Measurements from ENCODE around the gene HMHB1.
A peak's percentile ranks its signal among the peaks of the same experiment; 100 is the strongest.

Gene HMHB1

DNA sequence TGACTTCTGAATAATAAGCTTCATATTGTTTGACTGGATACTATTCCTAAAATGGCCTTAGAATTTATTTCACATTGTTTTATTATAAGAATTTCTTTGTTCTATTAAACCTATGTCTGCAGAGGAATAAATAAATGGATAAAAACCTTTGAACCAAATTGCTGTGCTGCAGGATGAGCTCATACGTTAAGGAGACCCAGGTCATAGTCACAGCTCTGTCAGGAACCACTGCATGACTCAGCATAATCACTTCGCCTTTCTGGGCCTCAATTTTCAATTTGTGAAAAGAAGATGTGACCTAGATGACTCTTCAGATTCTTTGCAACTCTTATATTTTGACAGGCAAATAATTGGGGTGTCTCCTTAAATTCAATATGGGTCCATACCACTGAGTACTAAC, 36.7 kb upstream of the HMHB1 start:
- Histone ChIP-seq H3K27ac (no peak overlapping the region; a peak in 1 of 22 replicates), H3K9me3 (replicated peaks in 1 of 11) (peaks cover 6 to 26% (median 16%) of the 10 kb centered on the region in 11 experiments; a peak in 18 of 22 replicates), H3K9ac (no peak overlapping the region), H3K4me2 (peak overlapping the region in 1 of 11 experiments; percentile 27; a peak in 1 of 22 replicates), H3K4me1 (peaks cover 0 to 15% (median 7%) of the 10 kb centered on the region in 10 experiments; a peak in 13 of 20 replicates), H3K36me3 (no peaks in the 10 kb centered on the region; a peak in 1 of 22 replicates), H3K4me3 (no peak overlapping the region), H3K27me3 (no peaks in the 10 kb centered on the region), H4K20me1 (no peaks in the 10 kb centered on the region)
- no peak for TF ChIP-seq Cebpa-rat (IDR thresholded peaks at IDR 0.05)

DNA sequence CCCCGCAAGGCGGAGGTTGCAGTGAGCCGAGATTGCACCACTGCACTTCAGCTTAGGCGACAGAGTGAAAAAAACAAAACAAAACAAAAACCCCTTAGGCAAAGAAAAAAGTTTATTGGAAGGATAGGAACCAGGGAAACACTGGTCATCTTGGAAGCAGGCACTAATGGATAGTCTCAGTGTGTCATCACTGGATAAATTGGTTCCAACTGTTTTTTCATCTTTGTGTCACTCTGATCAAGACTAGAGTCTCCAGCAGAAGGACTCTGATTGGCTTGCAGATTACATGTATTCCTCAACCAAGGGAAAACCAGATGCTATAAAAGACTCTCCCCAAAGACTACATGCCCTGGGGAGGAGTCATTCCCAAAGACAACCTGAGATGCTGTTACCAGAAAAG, 35.0 kb upstream of the HMHB1 start:
- Histone ChIP-seq H3K36me3 (no peaks in the 10 kb centered on the region; a peak in 1 of 22 replicates), H3K4me2 (no peak overlapping the region), H4K20me1 (no peaks in the 10 kb centered on the region), H3K9me3 (replicated peaks in 1 of 11) (peaks cover 6 to 26% (median 16%) of the 10 kb centered on the region in 11 experiments; a peak in 18 of 22 replicates), H3K27ac (no peak overlapping the region), H3K27me3 (no peaks in the 10 kb centered on the region), H3K9ac (no peak overlapping the region), H3K4me1 (peaks cover 0 to 6% (median 0%) of the 10 kb centered on the region in 10 experiments; a peak in 3 of 20 replicates), H3K4me3 (no peak overlapping the region)
- TF ChIP-seq Cebpa-rat (IDR thresholded peaks at IDR 0.05), result no peak

DNA sequence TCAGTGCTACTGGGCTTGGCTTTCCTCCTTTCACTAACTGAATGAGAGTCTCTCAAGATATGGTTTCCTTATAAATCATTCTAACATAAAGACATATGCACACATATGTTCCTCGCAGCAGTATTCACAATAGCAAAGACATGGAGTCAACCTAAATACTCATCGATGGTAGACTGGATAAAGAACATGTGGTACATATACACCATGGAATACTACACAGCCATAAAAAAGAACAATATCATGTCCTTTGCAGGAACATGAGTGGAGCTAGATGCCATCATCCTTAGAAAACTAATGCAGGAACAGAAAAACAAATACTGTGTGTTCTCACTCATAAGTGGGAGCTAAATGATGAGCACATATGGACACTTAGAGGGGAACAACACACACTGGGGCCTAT, 32.5 kb upstream of the HMHB1 start:
- peaks cover 6 to 28% (median 16%) of the 10 kb centered on the region in 11 experiments; a peak in 18 of 22 replicates for H3K9me3 ChIP-seq (replicated peaks in 1 of 11)
- H4K20me1 ChIP-seq, result no peaks in the 10 kb centered on the region
- no peak for TF ChIP-seq Cebpa-rat (IDR thresholded peaks at IDR 0.05)
- peaks cover 0 to 6% (median 0%) of the 10 kb centered on the region in 10 experiments; a peak in 3 of 20 replicates for H3K4me1 ChIP-seq
- no peaks in the 10 kb centered on the region; a peak in 1 of 22 replicates for H3K36me3 ChIP-seq
- H3K4me3 ChIP-seq, result no peak overlapping the region
- no peaks in the 10 kb centered on the region for H3K27me3 ChIP-seq
- H3K4me2 ChIP-seq, result no peak overlapping the region
- no peak overlapping the region for H3K9ac ChIP-seq
- H3K27ac ChIP-seq, result no peak overlapping the region

DNA sequence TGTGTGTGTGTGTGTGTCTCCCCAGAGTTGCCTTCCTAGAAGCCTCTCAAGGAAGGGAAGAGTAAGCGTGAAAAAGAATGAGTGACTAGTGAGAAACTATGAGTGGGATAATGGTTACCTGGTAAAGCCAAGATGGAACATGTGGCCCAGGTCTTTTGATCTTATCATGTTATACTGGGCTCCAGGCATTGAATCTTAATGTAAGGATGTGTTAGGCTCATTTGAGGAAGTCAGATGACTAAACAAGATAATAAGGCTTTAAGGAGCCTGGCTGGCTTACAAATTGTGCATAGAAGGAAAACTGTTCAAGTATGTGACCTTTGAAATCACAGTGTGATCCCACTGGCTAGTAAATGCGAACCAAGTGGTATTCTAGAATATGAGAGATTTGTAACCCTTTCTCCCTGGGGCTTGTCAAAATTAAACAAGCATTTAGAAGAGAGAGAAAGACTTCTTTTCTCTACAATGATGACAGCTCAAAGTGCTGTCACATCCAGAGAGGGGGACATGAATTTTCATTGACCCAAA, 29.9 kb upstream of the HMHB1 start:
- H3K9me3 ChIP-seq (replicated peaks in 1 of 11), result peaks cover 6 to 25% (median 16%) of the 10 kb centered on the region in 11 experiments; a peak in 18 of 22 replicates
- no peak overlapping the region for H3K4me2 ChIP-seq
- H3K27ac ChIP-seq, result no peak overlapping the region

DNA sequence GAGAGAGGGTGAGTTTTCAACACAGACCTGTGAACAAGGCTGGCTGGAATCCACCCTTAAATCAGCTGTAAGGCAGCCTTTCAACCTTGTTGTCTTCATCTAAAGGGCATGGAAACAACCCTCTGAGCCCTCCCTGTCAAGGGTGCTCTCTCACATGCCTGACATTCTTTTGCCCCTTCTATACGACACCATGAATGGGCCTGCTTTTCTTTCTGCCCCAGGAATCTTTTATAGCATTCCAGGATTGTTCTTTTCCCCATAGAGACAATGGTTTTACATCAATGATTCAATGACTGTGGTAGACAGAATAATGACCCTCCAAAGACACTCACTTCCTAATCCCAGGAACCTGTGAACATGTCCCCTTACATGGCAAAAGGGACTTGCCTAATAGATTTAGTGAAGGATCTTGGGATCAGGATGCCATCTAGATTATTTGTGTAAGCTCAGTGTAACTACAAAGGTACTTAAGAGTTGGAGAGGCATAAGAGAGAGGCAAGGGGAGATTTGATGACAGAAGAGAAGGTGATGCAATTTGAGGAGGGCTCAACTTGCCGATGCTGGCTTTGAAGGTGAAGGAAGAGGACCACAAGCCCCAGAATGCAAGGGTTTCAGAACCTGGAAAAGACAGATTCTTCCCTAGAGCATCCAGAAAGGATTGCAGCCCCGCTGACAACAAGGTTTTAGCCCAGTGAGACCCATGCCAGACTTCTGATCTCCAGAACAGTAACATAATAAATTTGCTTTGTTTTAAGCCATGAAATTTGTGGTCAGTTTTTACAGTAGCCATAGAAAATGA, 29.2 kb upstream of the HMHB1 start:
- H3K9me3 ChIP-seq (replicated peaks in 1 of 11), result peaks cover 6 to 23% (median 16%) of the 10 kb centered on the region in 11 experiments; a peak in 18 of 22 replicates

More for the DNA sequence above, 29.9 kb upstream of the HMHB1 start:
- Histone ChIP-seq H3K4me1 (no peaks in the 10 kb centered on the region), H3K27me3 (no peaks in the 10 kb centered on the region), H3K36me3 (no peaks in the 10 kb centered on the region; a peak in 1 of 22 replicates), H3K4me3 (no peak overlapping the region), H4K20me1 (no peaks in the 10 kb centered on the region), H3K9ac (no peak overlapping the region)
- no peak for TF ChIP-seq Cebpa-rat (IDR thresholded peaks at IDR 0.05)

DNA sequence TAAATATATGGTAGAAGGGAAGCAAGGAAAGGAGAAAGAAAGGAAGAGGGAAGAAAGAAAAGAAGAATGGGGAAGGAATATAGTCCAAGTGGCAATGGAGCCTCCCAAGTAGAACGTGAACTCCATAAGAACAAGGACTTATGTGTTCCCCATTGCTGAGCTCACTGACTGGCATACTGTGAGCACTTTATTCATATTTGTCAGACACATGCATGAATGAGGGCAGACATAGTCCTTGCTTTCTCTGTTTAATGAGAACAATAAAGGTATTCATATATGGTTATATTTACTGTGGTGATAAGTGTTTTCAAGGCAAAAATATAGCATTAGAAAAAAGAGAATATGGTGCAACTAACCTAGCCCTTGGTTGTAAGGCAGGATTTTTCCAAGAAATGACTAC, 23.6 kb upstream of the HMHB1 start:
- no peaks in the 10 kb centered on the region for H3K27me3 ChIP-seq
- H3K36me3 ChIP-seq, result no peaks in the 10 kb centered on the region
- no peak overlapping the region for H3K9ac ChIP-seq
- H3K4me2 ChIP-seq, result no peak overlapping the region
- H4K20me1 ChIP-seq, result no peaks in the 10 kb centered on the region
- peaks cover 20 to 22% (median 21%) of the 10 kb centered on the region in 10 experiments for H3K4me1 ChIP-seq
- H3K9me3 ChIP-seq (replicated peaks in 1 of 11), result peaks cover 0 to 8% (median 3%) of the 10 kb centered on the region in 11 experiments; a peak in 2 of 22 replicates
- no peak overlapping the region for H3K27ac ChIP-seq
- TF ChIP-seq Cebpa-rat (IDR thresholded peaks at IDR 0.05), result no peak
- H3K4me3 ChIP-seq, result no peak overlapping the region

More for the DNA sequence above, 29.2 kb upstream of the HMHB1 start:
- TF ChIP-seq Cebpa-rat (IDR thresholded peaks at IDR 0.05), result no peak
- H3K27ac ChIP-seq, result no peak overlapping the region
- no peak overlapping the region for H3K4me2 ChIP-seq
- H4K20me1 ChIP-seq, result no peaks in the 10 kb centered on the region
- no peaks in the 10 kb centered on the region for H3K27me3 ChIP-seq
- H3K9ac ChIP-seq, result no peak overlapping the region
- no peaks in the 10 kb centered on the region; a peak in 1 of 22 replicates for H3K36me3 ChIP-seq
- H3K4me1 ChIP-seq, result no peaks in the 10 kb centered on the region
- H3K4me3 ChIP-seq, result no peak overlapping the region

DNA sequence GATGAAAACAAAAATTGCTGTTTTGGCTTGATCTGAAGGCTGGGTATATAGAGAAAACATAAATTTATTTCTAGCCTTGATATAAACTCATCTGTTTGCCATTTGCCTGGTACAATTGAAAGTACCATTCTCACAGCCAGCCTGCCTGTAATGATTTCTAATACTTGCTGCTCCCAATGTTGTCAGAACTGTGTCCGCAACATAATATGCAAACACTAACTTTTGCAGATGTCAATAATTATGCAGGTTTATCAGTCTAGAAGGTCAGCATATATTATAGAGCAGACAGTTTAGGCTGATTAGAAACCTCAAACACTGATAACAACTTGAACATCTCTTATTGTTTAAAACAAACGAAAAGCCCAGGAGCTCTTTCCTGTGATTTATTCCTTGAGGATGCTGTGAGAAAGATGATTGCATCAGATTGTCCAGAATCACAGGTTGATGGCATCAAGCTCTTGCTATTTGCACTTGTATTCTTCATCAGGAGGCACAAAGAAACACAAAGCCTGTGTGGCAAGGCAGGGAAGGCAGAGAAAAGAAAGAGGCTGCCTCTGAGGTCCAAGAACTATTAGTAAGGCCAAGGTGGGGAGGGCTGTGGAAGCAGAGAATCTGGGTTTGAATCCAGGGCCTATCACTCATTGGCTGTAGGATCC, 21.4 kb upstream of the HMHB1 start:
- Histone ChIP-seq H3K36me3 (no peaks in the 10 kb centered on the region), H3K4me3 (no peak overlapping the region), H3K4me2 (no peak overlapping the region), H4K20me1 (no peaks in the 10 kb centered on the region), H3K27ac (no peak overlapping the region), H3K9ac (no peak overlapping the region), H3K4me1 (peaks cover 21 to 26% (median 23%) of the 10 kb centered on the region in 10 experiments), H3K9me3 (replicated peaks in 1 of 11) (peaks cover 0 to 8% (median 0%) of the 10 kb centered on the region in 11 experiments; a peak in 3 of 22 replicates), H3K27me3 (no peaks in the 10 kb centered on the region)
- no peak for TF ChIP-seq Cebpa-rat (IDR thresholded peaks at IDR 0.05)

DNA sequence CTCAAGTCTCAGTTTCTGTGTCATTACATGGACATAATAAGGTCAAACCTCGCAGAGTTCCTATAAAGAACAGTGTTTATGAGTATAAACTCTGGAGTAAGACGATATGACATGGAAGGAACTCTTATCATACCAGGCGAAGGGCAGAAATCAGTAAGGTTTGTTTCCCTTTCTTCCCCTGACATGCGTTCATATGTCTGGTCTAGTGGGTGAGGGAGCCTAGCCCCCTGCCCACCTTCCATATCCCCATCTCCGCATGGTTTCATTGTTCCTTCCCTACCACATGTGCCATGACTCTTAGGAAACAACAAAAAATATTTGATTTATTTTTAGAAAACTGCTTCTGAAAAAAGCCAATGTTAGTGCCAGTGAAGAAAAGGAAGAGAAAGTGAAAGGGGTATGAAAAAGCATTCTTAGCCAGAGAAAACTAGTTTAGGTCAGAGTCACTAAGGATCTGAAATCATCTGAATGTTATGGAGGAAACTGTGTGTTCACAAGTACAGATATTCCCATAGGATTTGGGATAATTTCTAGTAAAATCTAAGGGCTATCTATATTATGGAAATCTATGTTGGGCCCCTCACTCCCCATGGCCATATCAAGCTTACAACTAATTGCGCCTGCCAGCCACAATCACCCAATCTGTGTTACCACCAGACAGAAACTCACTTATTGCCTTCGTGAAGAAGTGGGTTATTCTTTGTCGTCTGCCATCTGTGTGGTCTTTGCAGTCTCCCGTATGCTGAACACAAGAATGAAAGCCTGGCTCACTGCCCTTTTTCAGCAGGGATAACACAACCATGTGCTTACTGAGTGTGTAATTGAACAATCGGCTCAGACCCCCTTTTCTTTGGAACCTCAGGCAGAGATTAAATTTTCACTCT, 19.9 kb upstream of the HMHB1 start:
- no peak for TF ChIP-seq Cebpa-rat (IDR thresholded peaks at IDR 0.05)
- H3K27me3 ChIP-seq, result no peaks in the 10 kb centered on the region
- H3K9ac ChIP-seq, result peak overlapping the region; percentile 34 to 75 (median 65); a peak in 21 of 22 replicates
- peak overlapping the region; percentile 41 to 86 (median 78); a peak in 21 of 22 replicates for H3K27ac ChIP-seq
- peaks cover 0 to 12% (median 3%) of the 10 kb centered on the region in 11 experiments; a peak in 4 of 22 replicates for H3K9me3 ChIP-seq (replicated peaks in 1 of 11)
- H3K4me2 ChIP-seq, result peak overlapping the region; percentile 59 to 91 (median 74)
- no peaks in the 10 kb centered on the region for H4K20me1 ChIP-seq
- H3K4me1 ChIP-seq, result peaks cover 26 to 37% (median 32%) of the 10 kb centered on the region in 10 experiments
- peak overlapping the region in 5 of 10 experiments; percentile 4 to 41 (median 18); a peak in 6 of 20 replicates for H3K4me3 ChIP-seq
- no peaks in the 10 kb centered on the region for H3K36me3 ChIP-seq

All from BLaER1 treated with 17β-estradiol and CSF1 and Interleukin-3, amounts not matched to agents 10 nM and 100 nM (cell line).